ENCODE measurements around the gene STK32C.

STK32C gene

DNA sequence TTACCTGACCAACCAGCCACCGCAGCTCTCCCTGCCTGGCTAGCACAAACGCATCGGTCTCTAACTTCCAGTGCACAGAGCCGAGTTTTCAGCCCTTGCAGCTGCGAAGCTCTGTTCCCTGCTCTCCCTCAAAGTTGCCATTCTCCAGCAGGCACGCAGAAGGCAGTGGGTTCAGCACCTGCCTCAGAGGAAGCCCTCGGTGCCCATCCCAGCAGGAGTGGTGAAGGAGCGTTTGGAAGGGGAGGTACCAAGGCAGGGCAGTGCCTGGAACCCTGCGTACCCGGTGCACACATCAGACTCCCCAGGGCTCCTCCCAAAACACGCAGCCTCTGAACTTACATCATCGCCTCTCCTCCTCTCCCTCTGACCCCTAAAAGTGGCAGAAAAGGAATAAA is 1.7 kb upstream of the STK32C start:
- DNase-seq (ENCODE audit: extremely low read depth, insufficient read length), result no peak
- H3K4me3 ChIP-seq (replicated peaks; ENCODE audit: low read depth, low read length), result no peak overlapping the region
- peaks cover 1% of the 10 kb centered on the region for H3K27me3 ChIP-seq (replicated peaks; ENCODE audit: control insufficient read depth, insufficient read depth, low read length)
- TF ChIP-seq, protein P1, sequence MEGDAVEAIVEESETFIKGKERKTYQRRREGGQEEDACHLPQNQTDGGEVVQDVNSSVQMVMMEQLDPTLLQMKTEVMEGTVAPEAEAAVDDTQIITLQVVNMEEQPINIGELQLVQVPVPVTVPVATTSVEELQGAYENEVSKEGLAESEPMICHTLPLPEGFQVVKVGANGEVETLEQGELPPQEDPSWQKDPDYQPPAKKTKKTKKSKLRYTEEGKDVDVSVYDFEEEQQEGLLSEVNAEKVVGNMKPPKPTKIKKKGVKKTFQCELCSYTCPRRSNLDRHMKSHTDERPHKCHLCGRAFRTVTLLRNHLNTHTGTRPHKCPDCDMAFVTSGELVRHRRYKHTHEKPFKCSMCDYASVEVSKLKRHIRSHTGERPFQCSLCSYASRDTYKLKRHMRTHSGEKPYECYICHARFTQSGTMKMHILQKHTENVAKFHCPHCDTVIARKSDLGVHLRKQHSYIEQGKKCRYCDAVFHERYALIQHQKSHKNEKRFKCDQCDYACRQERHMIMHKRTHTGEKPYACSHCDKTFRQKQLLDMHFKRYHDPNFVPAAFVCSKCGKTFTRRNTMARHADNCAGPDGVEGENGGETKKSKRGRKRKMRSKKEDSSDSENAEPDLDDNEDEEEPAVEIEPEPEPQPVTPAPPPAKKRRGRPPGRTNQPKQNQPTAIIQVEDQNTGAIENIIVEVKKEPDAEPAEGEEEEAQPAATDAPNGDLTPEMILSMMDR (IDR thresholded peaks at IDR 0.05; ENCODE audit: insufficient read depth, low read length, poor library complexity, severe bottlenecking), result no peak
- no peaks in the 10 kb centered on the region for H3K36me3 ChIP-seq (ENCODE audit: control insufficient read depth, insufficient read depth, low read length)

DNA sequence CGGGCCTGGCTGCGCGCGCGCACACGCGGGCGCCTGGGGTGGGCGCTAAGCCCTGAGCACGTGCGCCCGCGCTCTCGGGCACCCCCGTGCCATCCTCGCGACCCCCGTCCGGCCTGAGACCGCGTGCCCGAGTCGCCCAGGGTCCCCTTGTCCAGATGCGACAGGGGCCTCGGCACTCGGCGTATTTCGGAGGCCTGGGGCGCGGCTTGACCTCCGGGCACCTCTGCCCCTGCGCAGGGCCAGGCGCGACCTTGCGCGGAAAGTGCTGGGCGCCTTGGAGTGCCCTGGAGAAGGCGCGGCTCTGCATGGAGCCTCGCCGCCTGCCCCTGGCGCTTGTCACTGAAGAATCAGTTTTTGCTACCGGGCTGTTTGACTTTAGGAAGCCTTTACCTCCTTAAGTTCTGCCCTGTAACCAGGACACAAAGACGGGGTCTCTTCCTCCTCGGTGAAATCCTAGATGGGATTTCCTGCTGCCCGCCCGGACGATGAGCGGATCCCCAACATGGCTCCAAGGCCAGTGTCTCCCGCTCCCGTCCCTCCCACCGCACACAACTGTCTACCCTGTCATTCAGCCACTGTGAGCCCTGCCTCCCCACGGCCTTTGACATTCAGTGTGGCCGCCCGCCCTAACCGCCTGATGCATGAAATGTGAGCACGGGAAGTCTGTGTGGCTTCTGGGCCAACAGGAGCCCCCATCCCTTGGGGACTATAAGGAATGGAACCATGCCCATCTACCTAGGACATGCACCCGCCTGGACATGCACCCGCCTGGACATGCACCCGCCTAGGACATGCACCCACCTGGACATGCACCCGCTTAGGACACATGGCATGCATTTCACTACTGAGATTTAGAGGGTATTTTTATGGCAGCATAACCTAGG is 1.1 kb upstream of the STK32C start:
- TF ChIP-seq, protein P1 (IDR thresholded peaks at IDR 0.05; ENCODE audit: insufficient read depth, low read length, poor library complexity, severe bottlenecking), result no peak
- peak overlapping the region; percentile 69 for H3K4me3 ChIP-seq (replicated peaks; ENCODE audit: low read depth, low read length)
- H3K27me3 ChIP-seq (replicated peaks; ENCODE audit: control insufficient read depth, insufficient read depth, low read length), result peaks cover 1% of the 10 kb centered on the region
- no peaks in the 10 kb centered on the region for H3K36me3 ChIP-seq (ENCODE audit: control insufficient read depth, insufficient read depth, low read length)
- no peak for DNase-seq (ENCODE audit: extremely low read depth, insufficient read length)

DNA sequence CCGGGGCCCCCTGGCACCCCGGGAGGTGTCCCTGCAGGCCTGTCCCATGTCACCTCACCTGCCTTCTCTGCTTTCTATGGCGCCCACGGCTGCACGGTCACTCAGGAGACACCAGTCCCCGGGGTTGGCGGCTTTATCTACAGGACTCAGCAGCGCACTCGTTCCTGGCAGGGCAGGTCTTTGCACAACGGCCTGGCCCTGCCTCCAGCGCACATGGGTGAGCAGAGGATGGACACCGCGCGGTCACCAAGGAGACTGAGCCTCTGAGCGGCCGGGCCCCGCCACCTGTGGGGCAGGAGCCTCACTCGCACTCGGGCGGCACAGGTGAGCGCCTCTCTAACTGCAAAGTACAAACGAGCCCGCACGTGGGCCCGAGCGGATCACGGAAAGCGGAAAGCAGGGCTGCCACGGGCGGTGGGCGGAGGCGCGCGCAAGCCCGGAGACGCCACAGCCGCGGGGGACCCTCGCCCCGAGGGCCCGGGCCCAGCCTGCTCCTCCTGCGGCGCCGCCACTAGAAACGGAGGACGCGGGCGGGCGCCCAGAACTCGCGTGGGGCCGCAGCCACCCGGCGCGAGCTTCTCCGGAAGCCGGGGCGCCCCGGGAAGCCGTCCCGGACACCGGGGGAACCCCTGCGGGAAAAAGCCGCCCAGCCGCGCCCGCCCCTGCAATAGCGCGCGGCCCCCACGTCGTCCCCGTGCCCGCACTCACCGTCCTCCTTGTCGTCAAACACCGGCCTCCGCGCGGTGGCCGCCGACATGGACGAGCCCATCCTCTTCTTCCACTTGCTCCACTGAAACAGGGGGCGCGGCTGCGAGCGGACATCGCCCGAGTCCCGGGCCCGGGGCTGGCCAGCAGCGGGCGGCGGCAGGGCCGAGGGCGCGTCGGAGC is 642 bp downstream of the STK32C start:
- Histone ChIP-seq H3K4me3 (replicated peaks; ENCODE audit: low read depth, low read length) (peak overlapping the region; percentile 53), H3K36me3 (ENCODE audit: control insufficient read depth, insufficient read depth, low read length) (no peaks in the 10 kb centered on the region), H3K27me3 (replicated peaks; ENCODE audit: control insufficient read depth, insufficient read depth, low read length) (peaks cover 1% of the 10 kb centered on the region)
- no peak for DNase-seq (ENCODE audit: extremely low read depth, insufficient read length)
- TF ChIP-seq, protein P1 (IDR thresholded peaks at IDR 0.05; ENCODE audit: insufficient read depth, low read length, poor library complexity, severe bottlenecking), result no peak

DNA sequence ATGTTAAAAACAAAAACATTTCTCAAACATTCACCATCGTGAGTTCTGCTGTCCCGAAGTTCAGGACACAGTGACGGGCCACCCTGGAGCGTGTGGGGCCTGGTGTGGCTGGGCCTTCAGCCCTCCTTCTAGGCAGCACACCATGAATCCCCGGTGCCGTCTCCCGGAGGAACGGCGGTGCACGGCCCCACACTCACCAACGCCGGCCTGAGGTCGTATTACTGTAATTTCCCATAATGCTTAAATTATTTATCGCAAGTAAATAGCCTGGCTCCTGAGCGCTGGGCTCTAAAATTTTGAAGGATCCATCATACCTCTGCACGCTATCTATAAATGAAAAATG is 1.4 kb downstream of the STK32C start:
- DNase-seq (ENCODE audit: extremely low read depth, insufficient read length), result no peak
- H3K4me3 ChIP-seq (replicated peaks; ENCODE audit: low read depth, low read length), result no peak overlapping the region
- H3K27me3 ChIP-seq (replicated peaks; ENCODE audit: control insufficient read depth, insufficient read depth, low read length), result peaks cover 1% of the 10 kb centered on the region
- TF ChIP-seq, protein P1 (IDR thresholded peaks at IDR 0.05; ENCODE audit: insufficient read depth, low read length, poor library complexity, severe bottlenecking), result no peak
- H3K36me3 ChIP-seq (ENCODE audit: control insufficient read depth, insufficient read depth, low read length), result no peaks in the 10 kb centered on the region

DNA sequence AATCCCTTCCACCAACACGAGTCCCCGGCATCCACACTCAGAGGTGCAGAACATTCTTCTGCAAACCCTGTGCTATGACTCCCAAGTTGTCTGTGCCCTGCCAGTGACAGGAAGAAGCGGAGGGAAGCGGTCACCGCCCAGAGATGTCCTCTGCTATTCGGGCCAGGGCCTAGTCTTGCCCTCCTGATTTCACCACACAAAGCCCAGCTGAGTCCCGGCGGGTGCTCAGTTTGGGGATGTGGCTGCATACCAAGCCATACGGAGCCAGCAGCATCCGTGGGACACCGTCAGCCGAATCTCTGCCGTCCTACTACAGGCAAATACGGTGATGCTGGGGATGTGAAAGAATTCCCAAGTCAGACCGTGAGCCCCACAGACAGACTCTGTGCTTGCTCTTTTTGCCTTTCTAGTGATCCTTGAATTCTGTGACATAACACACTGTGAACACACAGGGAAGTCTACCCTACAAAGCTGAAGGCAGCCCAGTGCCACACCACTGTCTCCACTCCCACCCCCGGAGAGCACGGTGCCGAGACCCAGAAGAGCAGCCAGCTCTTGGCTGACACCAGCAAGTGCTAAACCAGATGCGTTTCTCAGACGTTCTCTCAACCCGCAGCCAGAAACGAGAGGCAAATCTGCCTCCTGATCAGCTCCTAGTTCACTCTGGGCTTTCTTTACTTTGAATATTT is 2.0 kb downstream of the STK32C start:
- no peaks in the 10 kb centered on the region for H3K36me3 ChIP-seq (ENCODE audit: control insufficient read depth, insufficient read depth, low read length)
- H3K27me3 ChIP-seq (replicated peaks; ENCODE audit: control insufficient read depth, insufficient read depth, low read length), result peaks cover 1% of the 10 kb centered on the region
- no peak for DNase-seq (ENCODE audit: extremely low read depth, insufficient read length)
- no peak overlapping the region for H3K4me3 ChIP-seq (replicated peaks; ENCODE audit: low read depth, low read length)
- TF ChIP-seq, protein P1 (IDR thresholded peaks at IDR 0.05; ENCODE audit: insufficient read depth, low read length, poor library complexity, severe bottlenecking), result no peak
